DND-41 (cell line): Measurements from ENCODE around the gene DOC2B.
"Not testable (repeated sequence)": the region's sequence is repeated elsewhere in the genome, so short reads cannot be mapped to it uniquely, and the experiment has no call there.

Experiments
- ATAC-seq: fragments of 200-7000 bp; cut with Tn5 transposase; 3 replicates; pipeline ENCODE4 v1.9.1; 2021; ENCODE audit warnings: low read depth; ENCODE audit not compliant: insufficient read depth
- DNase-seq: peaks from one replicate; pipeline ENCODE4 v3.0.0-alpha.2; 2020
- H2AFZ ChIP-seq: 2 replicates; pipeline ENCODE4 v1.6.0; 2012; ENCODE audit warnings: low read depth, low read length
- H3K27ac ChIP-seq: 2 replicates; pipeline ENCODE4 v1.5.1; 2012; ENCODE audit warnings: low read length, inconsistent platforms
- H3K27me3 ChIP-seq: fragments of 200-600 bp; sonication (generic); 2 replicates; pipeline ENCODE4 v1.6.0; 2012; ENCODE audit warnings: low read length, mild to moderate bottlenecking, inconsistent platforms; ENCODE audit not compliant: insufficient read depth, poor library complexity
- H3K36me3 ChIP-seq: 2 replicates; pipeline ENCODE4 v1.5.1; 2012; ENCODE audit warnings: low read length, inconsistent platforms; ENCODE audit not compliant: insufficient read depth
- H3K4me1 ChIP-seq: 2 replicates; pipeline ENCODE4 v1.5.1; 2012; ENCODE audit warnings: mild to moderate bottlenecking, low read length; ENCODE audit not compliant: insufficient read depth
- H3K4me2 ChIP-seq: 2 replicates; pipeline ENCODE4 v1.6.0; 2012; ENCODE audit warnings: mild to moderate bottlenecking, moderate library complexity, low read length, inconsistent platforms; ENCODE audit not compliant: insufficient read depth
- H3K4me3 ChIP-seq, 2 experiments: fragments of 200-600 bp in 1 of 2; shearing (Covaris generic) in 1 of 2; 2 replicates each; pipeline ENCODE4 v1.5.1; 2012 to 2016; ENCODE audit warnings: inconsistent platforms in 2 of 2, low read length in 2 of 2, mild to moderate bottlenecking in 2 of 2, low read depth in 1 of 2, moderate library complexity in 1 of 2
- H3K79me2 ChIP-seq: 2 replicates; pipeline ENCODE4 v1.6.0; 2012; ENCODE audit warnings: low read length, inconsistent platforms; ENCODE audit not compliant: insufficient read depth
- H3K9ac ChIP-seq: 2 replicates; pipeline ENCODE4 v1.6.0; 2012; ENCODE audit warnings: low read depth, mild to moderate bottlenecking, inconsistent platforms, low read length, moderate library complexity
- H3K9me3 ChIP-seq: 2 replicates; pipeline ENCODE4 v1.5.1; 2012; ENCODE audit warnings: low read length, moderate library complexity, mild to moderate bottlenecking, inconsistent platforms; ENCODE audit not compliant: insufficient read depth, severe bottlenecking
- H4K20me1 ChIP-seq: 2 replicates; pipeline ENCODE4 v1.6.0; 2012; ENCODE audit warnings: low read length; ENCODE audit not compliant: insufficient read depth
- EZH2 ChIP-seq: IDR thresholded peaks from 3 replicates; pipeline ENCODE4 v1.6.1; 2012; ENCODE audit warnings: borderline replicate concordance, low read depth, mild to moderate bottlenecking, moderate library complexity, low read length, inconsistent platforms; ENCODE audit not compliant: severe bottlenecking
- TF ChIP-seq, protein P1 (sequence below): IDR thresholded peaks from 2 replicates; pipeline ENCODE4 v1.5.1; 2012; ENCODE audit warnings: borderline replicate concordance, low read length, moderate library complexity, mild to moderate bottlenecking; ENCODE audit not compliant: poor library complexity, severe bottlenecking; ENCODE audit errors: extremely low read depth

DOC2B gene

GRCh38 chr17:216625-217024 is 35.2 kb upstream of the DOC2B start:
- no peaks in the 10 kb centered on the region for H3K4me1 ChIP-seq
- no peak for DNase-seq
- no peak overlapping the region for H3K4me3 ChIP-seq
- H3K4me2 ChIP-seq: no peak overlapping the region
- no peak for ATAC-seq
- H3K27ac ChIP-seq: no peak overlapping the region
- no peaks in the 10 kb centered on the region for H3K27me3 ChIP-seq
- no peaks in the 10 kb centered on the region for H4K20me1 ChIP-seq
- no peaks in the 10 kb centered on the region for H3K9me3 ChIP-seq
- H3K79me2 ChIP-seq: no peaks in the 10 kb centered on the region
- no peak overlapping the region for H2AFZ ChIP-seq
- no peak overlapping the region for H3K9ac ChIP-seq
- H3K36me3 ChIP-seq: no peaks in the 10 kb centered on the region
- TF ChIP-seq EZH2: no peak
- TF ChIP-seq, protein P1, sequence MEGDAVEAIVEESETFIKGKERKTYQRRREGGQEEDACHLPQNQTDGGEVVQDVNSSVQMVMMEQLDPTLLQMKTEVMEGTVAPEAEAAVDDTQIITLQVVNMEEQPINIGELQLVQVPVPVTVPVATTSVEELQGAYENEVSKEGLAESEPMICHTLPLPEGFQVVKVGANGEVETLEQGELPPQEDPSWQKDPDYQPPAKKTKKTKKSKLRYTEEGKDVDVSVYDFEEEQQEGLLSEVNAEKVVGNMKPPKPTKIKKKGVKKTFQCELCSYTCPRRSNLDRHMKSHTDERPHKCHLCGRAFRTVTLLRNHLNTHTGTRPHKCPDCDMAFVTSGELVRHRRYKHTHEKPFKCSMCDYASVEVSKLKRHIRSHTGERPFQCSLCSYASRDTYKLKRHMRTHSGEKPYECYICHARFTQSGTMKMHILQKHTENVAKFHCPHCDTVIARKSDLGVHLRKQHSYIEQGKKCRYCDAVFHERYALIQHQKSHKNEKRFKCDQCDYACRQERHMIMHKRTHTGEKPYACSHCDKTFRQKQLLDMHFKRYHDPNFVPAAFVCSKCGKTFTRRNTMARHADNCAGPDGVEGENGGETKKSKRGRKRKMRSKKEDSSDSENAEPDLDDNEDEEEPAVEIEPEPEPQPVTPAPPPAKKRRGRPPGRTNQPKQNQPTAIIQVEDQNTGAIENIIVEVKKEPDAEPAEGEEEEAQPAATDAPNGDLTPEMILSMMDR: no peak

DNA sequence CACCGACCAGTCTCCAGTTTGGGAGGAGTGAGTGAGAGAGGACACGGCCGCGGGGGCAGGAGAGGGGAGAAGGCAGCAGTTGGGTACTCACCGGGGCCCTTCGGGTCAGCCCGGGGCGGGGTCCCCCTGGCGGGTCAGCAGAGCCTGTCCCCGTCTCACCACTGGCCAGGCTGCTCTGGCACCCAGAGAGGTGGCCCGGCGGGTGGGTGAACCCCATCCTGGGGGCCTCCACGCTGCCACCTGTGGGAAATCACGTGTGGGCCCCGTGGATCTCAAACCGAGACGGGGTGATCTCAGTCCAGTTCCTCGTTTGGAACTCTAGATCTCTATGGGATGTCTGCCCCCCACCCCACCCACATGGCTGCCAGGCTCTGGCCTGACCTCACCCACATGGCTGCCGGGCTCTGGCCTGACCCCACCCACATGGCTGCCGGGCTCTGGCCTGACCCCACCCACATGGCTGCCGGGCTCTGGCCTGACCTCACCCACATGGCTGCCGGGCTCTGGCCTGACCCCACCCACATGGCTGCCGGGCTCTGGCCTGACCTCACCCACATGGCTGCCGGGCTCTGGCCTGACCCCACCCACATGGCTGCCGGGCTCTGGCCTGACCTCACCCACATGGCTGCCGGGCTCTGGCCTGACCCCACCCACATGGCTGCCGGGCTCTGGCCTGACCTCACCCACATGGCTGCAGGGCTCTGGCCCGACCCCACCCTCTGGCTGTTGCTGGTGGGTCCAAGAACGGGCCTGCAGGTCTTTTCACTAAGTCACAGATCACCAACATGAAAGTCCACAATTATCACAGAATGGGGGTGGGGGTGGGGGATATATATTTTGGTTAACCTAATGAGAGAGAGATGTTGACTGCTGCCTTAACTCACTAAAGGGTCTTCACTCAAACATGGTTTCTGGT is 34.4 kb upstream of the DOC2B start:
- H3K36me3 ChIP-seq, H3K4me3 ChIP-seq, H3K79me2 ChIP-seq, H3K9ac ChIP-seq, H3K9me3 ChIP-seq, H3K4me2 ChIP-seq, H3K27me3 ChIP-seq, H4K20me1 ChIP-seq, H2AFZ ChIP-seq, ATAC-seq, H3K27ac ChIP-seq, H3K4me1 ChIP-seq, DNase-seq: not testable (repeated sequence)

GRCh38 chr17:214881-215331 is 33.5 kb upstream of the DOC2B start:
- no peak overlapping the region for H3K27ac ChIP-seq
- DNase-seq: no peak

DNA sequence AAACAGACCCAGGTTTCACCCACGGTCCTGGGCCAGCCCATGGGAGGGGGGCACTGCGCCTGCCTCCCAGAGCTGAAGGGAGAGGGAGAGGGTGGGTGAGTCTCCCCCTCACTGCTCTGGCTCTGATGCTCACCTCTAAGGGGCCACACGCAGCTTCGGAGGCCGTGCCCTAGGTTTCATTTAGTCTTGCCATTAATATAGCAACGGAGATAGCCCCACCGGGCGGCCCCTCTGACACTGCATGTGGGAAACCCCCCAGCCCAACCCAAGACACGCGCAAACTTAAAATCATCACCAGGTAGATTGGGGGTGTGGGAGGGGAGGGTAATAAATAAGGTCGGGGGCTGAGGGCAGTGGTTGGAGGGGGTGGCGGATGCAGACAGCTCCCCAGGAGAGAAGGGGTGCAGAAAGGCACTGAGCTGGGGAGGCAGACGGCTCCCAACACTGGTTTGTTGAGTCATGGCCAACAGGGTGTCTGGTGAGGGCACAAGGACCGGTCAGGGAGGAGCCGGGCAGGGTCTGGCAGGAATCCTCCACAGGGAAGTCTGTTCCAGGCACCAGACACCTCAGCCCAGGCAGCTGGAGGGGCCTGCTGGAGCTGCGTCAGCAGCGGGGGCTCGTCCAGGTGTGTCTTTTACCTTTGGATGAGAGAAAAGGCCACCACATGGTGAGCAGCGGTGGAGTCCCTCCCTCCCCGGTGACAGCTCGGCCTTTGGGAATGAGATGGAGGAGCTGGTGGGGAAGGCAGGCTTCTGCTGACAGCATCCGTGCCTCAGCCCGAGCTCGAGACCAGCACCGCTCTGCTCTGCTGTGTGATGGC is 32.0 kb upstream of the DOC2B start:
- Histone ChIP-seq H3K4me1 (no peaks in the 10 kb centered on the region), H3K4me2 (no peak overlapping the region), H4K20me1 (no peaks in the 10 kb centered on the region; the same call in 1 of the 2 replicates), H3K36me3 (no peaks in the 10 kb centered on the region), H3K4me3 (no peak overlapping the region), H3K27ac (no peak overlapping the region), H3K79me2 (no peaks in the 10 kb centered on the region), H3K27me3 (no peaks in the 10 kb centered on the region), H3K9ac (no peak overlapping the region), H3K9me3 (no peaks in the 10 kb centered on the region), H2AFZ (no peak overlapping the region)
- DNase-seq (no peak), ATAC-seq (no peak)
- TF ChIP-seq, protein P1: no peak
- no peak for TF ChIP-seq EZH2

More at GRCh38 chr17:214881-215331, 33.5 kb upstream of the DOC2B start:
- Histone ChIP-seq H3K9ac (no peak overlapping the region), H3K9me3 (no peaks in the 10 kb centered on the region), H3K4me2 (no peak overlapping the region), H3K4me3 (no peak overlapping the region), H3K79me2 (no peaks in the 10 kb centered on the region), H3K27me3 (no peaks in the 10 kb centered on the region), H2AFZ (no peak overlapping the region), H4K20me1 (no peaks in the 10 kb centered on the region; the same call in 1 of the 2 replicates), H3K4me1 (no peaks in the 10 kb centered on the region), H3K36me3 (no peaks in the 10 kb centered on the region)
- ATAC-seq: no peak
- no peak for TF ChIP-seq EZH2
